ENCODE measurements around the gene FZR1.

Gene FZR1

GRCh38 chr19:3531716-3532115 lies 25.6 kb downstream of the FZR1 start:
- DNase-seq (ENCODE audit: low spot score): no peak

DNA sequence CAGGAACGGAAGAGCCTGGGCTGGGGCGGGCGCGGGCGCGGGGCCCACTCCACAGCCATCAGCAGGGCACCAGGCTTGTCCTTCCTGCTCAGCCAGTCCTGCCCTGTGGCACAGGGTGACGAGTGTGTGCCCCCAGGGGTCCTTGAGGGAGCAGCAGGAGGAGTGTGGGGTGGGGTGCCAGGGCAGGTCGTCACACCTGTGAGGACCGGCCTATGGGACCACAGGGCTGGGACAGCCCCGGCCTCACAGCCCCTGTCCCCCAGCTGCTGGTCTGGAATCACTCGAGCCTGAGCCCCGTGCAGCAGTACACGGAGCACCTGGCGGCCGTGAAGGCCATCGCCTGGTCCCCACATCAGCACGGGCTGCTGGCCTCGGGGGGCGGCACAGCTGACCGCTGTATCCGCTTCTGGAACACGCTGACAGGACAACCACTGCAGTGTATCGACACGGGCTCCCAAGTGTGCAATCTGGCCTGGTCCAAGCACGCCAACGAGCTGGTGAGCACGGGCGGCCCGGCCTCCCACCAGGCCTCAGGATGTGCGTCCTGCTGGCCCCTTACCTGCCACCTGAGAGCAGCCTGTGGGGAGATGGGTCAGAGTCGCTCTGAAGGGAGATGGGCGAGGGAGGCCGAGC lies 26.2 kb downstream of the FZR1 start:
- no peak for DNase-seq (ENCODE audit: low spot score)

DNA sequence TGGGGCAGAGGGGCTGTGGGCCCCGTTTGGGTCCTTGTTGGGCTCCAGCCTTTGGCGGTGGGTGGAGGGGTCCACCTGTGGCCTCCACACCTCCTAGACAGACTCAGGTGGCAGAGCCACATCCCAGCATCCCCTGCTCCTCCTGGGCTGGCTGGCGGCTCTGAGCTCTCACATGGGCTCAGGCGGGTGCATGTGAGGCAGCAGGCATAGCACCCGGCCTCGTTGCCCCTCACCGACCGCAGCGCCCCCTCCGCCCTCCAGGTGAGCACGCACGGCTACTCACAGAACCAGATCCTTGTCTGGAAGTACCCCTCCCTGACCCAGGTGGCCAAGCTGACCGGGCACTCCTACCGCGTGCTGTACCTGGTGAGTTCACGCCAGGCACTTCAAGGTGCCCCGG lies 26.9 kb downstream of the FZR1 start:
- no peak for DNase-seq (ENCODE audit: low spot score)

GRCh38 chr19:3533563-3534216 lies 27.6 kb downstream of the FZR1 start:
- DNase-seq (ENCODE audit: low spot score): no peak

- no peak for DNase-seq (ENCODE audit: low spot score)
These were observed 28.5 kb downstream of the FZR1 start for GRCh38 chr19:3534375-3535234.

DNA sequence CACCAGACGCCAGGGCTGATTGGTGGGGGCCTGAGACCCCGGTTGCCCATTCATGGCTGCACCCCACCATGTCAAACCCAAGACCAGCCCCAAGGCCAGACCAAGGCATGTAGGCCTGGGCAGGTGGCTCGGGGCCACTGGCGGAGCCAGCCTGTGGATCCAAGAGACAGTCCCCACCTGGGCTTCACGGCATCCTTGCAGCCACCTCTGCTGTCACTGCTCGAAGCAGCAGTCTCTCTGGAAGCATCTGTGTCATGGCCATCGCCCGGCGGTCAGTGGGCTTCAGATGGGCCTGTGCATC lies 29.1 kb downstream of the FZR1 start:
- DNase-seq (ENCODE audit: low spot score): no peak

GRCh38 chr19:3535563-3535965 lies 29.5 kb downstream of the FZR1 start:
- DNase-seq (ENCODE audit: low spot score): no peak

- DNase-seq (ENCODE audit: low spot score): no peak
These were observed 29.9 kb downstream of the FZR1 start for GRCh38 chr19:3535981-3536380.

DNA sequence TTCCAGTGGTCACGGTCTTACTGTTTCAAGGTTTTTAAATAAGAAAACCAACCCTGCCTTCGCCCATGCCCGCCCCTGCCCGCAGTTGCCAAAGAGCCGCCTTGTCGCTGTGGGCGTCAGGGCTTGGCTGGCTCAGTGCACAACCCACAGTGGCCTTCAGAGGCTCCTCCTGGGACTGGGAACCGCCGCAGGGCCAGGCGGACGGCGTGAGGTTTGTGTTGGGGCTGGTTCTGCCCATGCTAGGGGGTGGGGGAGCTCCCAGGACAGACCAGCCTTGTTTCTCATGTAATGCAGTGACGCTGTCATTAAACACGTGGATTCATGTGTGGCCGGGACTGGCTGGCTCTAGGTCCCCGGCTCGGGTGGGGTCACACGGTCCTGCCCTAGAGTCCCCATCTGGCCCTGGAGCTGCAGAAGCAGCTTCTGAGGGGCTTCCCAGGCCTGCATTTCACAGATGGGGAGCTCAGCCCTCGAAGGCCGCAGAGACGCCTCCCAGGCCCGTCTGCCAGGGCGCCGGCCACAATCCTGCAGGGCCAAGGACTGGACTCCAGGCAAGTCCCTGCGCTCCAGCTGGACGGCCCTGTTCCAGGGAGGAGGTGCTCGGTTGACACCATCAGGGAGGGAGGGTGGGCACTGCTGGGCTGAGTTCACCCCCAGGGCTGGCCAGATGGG lies 30.5 kb downstream of the FZR1 start:
- no peak for DNase-seq (ENCODE audit: low spot score)

DNA sequence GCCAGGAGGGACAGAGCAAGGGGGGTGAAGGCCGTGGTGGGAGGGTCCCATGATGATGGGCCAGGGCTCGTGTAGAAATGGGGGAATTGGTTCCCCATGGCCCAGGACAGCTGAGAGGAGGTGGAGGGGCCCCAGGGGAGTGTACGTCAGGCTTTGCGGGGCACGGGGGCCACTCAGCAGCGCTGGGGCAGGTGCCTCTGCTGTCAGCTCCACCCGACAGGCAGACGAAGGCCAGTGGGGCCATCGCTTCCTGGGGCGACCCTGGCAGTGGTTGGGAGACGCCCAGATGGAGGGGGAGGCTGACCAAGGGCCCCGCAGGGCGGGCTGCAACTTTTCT lies 31.0 kb downstream of the FZR1 start:
- no peak for DNase-seq (ENCODE audit: low spot score)

DNA sequence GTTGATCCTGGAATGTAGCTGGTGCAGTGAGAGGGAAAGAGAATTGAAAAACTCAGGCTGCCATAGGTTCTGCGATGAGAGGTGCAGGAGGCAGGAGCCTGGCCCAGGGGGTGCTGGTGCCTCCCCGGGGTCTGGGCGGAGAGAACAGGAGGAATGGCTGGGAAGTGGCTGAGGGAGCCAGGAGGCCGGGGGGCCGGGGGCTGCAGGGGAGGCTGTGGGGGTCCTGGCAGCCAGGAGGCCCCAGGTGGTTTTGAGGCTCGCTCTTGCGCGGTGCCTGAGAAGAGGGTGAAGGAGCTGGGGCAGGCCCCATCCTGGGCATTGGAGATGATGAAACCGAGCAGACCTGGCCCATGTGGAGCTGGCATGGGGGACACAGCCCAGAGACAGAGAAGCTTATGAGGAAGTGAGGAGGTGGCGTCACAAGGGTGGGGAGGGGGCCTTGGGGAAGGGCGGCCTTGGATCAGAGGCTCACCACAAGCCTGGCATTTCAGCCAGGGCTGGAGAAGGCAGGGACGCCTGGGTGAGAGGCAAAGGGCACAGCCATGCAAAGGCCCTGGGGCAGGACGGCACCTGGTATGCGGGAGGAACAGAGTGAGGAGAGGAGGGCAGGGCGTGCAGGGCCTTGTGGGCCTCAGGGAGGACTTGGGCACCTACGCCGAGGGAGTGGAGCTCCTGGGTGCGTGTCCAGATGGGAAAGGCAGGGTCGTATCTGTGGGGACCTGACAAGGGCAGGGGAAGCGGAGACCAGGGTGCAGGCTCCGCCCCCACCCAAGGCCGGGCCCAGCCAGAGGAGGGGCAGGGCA lies 31.5 kb downstream of the FZR1 start:
- DNase-seq (ENCODE audit: low spot score): no peak

GRCh38 chr19:3538258-3538929 lies 32.3 kb downstream of the FZR1 start:
- no peak for DNase-seq (ENCODE audit: low spot score)

GRCh38 chr19:3538965-3539755 lies 33.0 kb downstream of the FZR1 start, which contains the start of gene TEKTIP1:
Gene TEKTIP1 (plus strand): TSS chr19:3539174. CDS start chr19:3539178, 4 bp downstream.
- DNase-seq (ENCODE audit: low spot score): no peak

DNA sequence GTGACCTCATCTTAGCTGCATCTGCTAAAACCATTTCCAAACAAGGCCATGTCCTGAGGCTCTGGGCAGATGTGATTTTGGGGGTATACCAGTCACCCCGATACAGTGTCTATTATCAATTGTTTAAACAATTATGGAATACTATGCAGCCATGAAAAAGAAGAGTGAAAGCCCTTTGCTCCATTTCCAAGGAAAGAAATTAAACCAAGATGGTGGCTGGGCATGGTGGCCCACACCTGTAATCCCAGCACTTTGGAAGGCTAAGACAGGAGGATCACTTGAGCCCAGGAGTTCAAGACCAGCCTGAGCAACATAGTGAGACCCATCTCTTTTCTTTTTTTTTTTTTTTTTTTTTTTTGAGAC lies 33.6 kb downstream of the FZR1 start:
- no peak for DNase-seq (ENCODE audit: low spot score)

DNA sequence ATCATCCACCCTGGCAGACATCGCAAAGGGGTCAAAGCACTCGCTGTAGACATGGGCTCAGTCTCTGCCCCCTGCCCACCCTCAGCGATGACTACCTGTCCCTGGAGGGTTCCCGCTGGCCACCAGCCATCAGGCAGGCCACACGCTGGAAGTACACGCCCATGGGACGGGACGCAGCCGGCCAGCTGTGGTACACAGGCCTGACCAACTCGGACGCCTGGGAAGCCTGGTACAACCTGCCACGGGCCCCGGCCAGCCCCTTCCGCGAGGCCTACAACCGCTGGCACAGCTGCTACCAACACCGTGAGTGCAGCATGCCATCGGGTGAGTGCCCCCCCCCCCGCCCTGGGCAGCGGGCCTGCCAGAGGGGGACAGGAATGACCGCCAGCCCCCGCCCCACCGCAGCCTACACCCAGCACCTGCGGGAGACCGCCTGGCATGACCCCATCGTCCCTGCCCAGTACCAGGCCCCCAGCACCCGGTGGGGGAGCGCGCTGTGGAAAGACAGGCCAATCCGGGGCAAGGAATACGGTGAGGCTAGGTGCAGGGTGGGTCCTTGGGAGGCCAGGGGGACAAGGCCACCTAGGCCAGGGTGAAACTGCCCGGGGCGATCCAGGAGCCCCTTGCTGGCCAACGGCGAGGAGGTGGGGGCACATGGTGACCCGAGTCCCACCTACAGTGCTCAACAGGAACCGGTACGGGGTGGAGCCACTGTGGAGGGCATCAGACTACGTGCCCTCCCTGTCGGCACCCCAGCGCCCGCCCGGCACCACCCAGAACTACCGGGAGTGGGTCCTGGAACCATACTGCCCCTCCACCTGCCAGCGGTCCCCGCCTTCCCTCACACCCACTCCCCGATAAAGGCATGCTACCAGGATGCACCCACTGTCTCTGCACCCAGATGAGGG lies 37.3 kb downstream of the FZR1 start:
- DNase-seq (ENCODE audit: low spot score): no peak

- DNase-seq (ENCODE audit: low spot score): no peak
These were observed 37.9 kb downstream of the FZR1 start for GRCh38 chr19:3544058-3544376.

GRCh38 chr19:3544742-3545668 lies 38.9 kb downstream of the FZR1 start:
- peak; percentile 83 for DNase-seq (ENCODE audit: low spot score)

DNA sequence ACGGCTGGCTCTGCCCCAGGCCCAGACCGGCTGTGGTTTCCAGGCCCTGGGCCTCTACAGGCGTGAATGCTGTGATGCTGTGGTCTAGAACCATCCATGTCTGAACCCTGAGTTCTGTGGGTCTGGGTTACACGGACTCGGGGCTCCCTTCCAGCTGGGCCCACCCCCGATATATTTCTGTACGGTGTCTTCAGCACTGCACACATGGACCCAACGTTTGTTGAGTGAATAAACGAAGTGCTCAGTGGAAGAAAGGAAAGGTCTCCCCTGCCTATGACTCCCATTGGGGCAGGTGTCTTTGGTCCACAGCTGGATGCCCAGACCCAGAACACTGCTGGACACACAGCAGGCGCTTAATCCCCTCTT lies 39.5 kb downstream of the FZR1 start:
- no peak for DNase-seq (ENCODE audit: low spot score)

- DNase-seq (ENCODE audit: low spot score): no peak
These were observed 40.0 kb downstream of the FZR1 start for GRCh38 chr19:3546119-3546518.

All from HuH-7 (cell line).